GM13977 (cell line): ENCODE data around the gene PRSS57.

Source experiments
- DNase-seq: peaks from one replicate; pipeline ENCODE4 v3.0.0; 2012; ENCODE audit warnings: low spot score
- CTCF ChIP-seq: IDR thresholded peaks from 2 replicates; pipeline ENCODE4 v1.5.1; 2012; ENCODE audit warnings: mild to moderate bottlenecking, control low read depth; ENCODE audit not compliant: insufficient read depth; ENCODE audit errors: extremely low read depth, missing control alignments
- in situ Hi-C: fragments of 300-500 bp; cut with MboI; formaldehyde crosslinking; loops from one replicate; pipeline ENCODE4 v1.12.0; 2022; ENCODE audit warnings: low sequenced_read_pairs, low pct_unique_long_range_greater_than_20kb, mixed read lengths, inconsistent platforms; ENCODE audit not compliant: unreplicated experiment

Gene PRSS57

DNA sequence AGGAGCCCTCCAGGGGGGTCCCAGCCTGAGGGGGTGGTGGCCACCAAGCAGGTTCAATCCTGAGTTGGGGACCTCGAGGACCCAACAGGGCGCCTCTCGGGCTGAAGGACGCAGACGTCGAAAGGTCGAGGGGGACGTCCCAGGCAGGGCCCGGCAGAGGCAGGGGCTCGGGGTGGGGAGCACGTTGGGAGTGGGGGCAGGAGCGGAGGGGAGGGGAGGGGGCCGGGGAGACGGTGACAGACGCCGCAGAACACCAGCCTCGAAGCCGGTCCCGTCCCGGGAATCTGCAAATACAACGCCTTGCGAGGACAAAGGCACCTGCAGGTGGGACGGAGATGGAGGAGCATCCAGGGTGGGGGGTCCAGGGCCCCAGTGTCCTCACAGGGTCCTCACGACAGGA is 51.5 kb downstream of the PRSS57 start:
- no peak for DNase-seq
- in situ Hi-C loops = no loop called here
- TF ChIP-seq CTCF = no peak

- in situ Hi-C loops = no loop called here
- TF ChIP-seq CTCF = no peak
Measured at GRCh38 chr19:642767-643727, 52.2 kb downstream of the PRSS57 start.

GRCh38 chr19:641702-642101 is 53.5 kb downstream of the PRSS57 start:
- TF ChIP-seq CTCF = no peak
- in situ Hi-C loops = no loop called here
- no peak for DNase-seq

More at GRCh38 chr19:642767-643727, 52.2 kb downstream of the PRSS57 start:
- no peak for DNase-seq

DNA sequence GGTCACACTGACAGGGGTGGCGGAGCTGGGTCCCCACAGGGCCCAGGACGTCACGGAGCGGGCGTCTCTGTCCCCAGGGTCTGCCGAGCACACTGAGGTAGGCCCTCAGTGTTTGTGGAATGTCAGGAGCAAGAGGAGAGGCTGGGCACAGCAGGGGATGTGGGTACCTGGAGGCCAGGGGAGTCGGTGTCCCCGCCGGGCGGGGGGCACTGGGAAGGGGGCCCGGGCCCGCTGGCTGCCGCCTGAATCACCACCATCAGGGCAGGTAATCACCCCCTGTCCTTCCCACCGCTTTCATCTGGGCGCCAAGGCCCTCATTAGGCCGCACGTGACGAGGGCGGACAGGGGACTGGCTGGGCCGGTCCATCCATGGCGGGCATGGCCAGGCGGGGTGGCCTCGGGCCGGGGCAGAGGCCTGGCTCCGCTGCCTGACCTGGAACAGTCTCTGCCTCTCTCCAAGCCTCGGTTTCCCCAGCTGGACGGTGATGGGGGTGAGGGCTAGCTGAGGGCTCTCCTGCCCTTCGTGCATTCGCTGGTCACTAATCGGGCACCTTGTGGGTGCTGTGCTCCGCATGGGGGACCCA is 54.6 kb downstream of the PRSS57 start:
- in situ Hi-C loops = no loop called here
- TF ChIP-seq CTCF = no peak
- DNase-seq = no peak

DNA sequence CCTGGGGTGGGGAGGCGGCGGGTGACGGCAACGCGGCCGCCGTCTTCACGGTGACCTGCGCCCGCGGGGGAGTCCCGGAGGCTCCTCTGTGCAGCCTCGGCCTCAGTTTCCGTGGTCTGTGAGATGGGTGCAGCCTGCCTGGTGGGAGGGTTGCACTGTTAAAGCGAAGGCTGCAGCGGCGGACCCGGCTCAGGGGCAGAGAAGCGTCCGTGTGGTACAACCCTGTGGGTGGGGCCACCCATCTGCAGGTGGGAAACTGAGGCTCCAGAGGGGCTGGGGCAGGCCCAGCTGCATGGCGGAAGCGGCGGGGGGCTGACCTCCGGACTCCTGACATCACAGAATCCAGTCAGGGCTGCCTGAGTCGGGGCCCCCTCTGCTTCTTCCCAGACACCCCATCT is 55.1 kb downstream of the PRSS57 start:
- no peak for DNase-seq
- in situ Hi-C loops = no loop called here
- no peak for TF ChIP-seq CTCF

- peak; percentile 99 for DNase-seq
- in situ Hi-C loops = no loop called here
- no peak for TF ChIP-seq CTCF
Measured at GRCh38 chr19:639253-640160, 55.7 kb downstream of the PRSS57 start, which contains the start of gene FGF22. FGF22 (plus strand) TSS chr19:639879; CDS start chr19:639926, 47 bp downstream.
